ENCODE data around the gene CDYL2.

CDYL2 gene

GRCh38 chr16:80666378-80667250, 137.8 kb downstream of the CDYL2 start:
- DNase-seq: no peak

DNA sequence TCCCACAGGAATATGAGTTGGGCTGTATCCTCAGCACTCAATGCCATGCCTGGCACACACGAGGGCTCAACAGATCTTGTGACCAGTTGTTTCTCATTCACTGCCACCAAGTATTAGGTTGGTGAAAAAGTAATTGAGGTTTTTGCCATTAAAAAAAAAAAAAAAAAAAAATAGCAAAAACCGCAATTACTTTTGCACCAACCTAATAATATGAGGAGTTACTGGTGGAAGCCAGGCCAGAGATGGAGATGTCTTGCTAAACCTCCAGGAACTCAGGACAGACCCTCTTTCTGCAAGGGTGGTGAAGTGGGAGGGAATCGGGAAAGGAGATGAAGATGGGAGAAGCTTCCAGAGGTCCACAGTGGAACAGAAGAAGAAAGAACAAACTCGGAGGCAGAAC, 139.0 kb downstream of the CDYL2 start:
- DNase-seq: no peak

- DNase-seq: no peak
These were observed 139.6 kb downstream of the CDYL2 start for GRCh38 chr16:80664786-80665185.

- DNase-seq: no peak
These were observed 140.2 kb downstream of the CDYL2 start for GRCh38 chr16:80664226-80664625.

DNA sequence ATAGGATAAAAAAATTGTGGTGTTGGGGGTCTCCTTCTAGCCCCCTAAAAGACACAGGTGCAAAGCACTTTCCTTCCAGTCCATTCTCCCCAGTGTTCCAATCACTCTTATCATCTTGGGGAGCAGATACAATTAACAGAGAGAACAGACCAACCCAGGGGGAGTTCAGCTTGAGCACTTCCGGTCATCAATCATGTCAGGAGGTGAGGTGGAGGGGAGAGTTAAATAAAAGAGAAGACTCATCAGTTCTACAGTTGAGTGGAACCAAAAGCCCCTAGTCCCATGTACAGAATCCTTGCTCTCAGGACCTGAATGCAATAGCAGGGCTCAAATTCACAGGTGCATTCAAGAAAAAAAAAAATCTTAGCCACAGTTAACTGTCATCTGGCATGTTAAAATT, 141.3 kb downstream of the CDYL2 start:
- DNase-seq: no peak

DNA sequence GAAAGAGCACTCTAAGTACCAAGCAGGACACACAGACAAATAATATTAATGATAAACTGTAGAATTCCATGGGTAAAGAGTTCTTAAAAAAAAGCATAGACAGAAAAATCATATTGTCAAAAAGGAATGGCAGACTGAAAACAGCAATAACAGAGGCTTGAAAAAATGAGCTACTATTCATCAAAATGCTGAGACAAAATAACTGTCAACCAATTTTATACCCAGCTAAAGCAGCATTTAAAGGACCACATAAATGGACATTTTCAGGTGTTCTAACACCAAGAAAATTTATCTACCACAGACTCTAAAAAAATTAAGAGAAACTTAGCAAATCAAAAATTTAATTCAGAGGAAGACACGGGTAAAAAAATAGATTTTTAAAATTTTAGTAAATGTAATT, 144.5 kb downstream of the CDYL2 start:
- DNase-seq: no peak

DNA sequence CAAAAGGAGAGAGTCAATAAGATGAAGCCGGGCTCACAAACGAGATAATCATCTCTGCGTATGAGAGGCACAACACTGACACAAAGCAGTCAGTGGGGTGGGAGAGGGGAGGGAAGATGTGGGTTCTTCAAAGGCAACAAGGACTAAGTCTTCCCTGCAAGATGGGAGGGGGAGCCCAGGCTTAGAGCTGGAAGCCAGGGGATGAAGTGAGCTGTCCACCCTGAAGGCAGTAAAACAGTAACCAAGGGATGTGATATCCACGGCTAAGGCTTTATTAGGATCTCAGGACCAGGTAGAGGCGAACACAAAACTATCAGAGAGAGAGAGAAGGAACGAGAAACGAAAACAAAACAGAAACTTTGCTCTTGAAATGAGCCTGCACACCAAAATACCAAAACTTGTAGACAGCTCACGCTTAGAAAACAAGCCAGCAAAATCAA, 147.7 kb downstream of the CDYL2 start:
- DNase-seq: peak; percentile 46

GRCh38 chr16:80656161-80656560, 148.2 kb downstream of the CDYL2 start:
- no peak for DNase-seq

GRCh38 chr16:80655751-80656150, 148.6 kb downstream of the CDYL2 start:
- DNase-seq: no peak

GRCh38 chr16:80654094-80654862, 150.1 kb downstream of the CDYL2 start:
- DNase-seq: no peak

DNA sequence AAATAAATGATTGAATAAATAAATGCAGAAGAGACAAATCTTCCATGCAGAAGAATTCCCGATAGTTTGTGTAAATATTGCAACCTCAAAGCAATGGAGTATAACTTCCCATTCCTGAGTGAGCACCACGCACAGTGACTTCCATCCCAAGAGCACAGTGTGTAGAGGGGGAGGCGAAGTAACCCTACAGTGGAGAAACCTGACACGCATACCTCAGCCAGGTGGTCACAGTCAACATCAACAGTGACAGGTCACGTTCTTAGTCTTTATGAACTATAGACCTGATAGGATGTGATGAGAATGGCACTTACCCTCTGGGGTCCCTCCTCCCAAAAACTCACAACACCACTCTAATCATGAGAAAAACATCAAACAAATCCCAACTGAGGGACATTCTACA, 152.0 kb downstream of the CDYL2 start:
- DNase-seq: no peak

DNA sequence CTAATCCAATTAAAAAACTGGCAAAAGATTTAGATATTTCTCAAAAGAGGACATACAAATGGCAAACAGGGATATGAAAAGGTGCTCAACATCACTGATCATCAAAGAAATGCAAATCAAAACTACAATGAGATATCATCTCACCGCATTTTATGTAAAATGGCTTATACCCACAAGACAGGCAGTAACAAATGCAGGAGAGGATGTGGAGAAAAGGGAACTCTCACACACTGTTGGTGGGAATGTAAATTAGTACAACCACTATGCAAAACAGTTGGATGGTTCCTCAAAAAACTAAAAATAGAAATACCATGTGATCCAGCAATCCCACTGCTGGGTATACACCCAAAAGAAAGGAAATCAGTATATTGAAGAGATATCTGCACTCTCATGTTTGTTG, 154.1 kb downstream of the CDYL2 start:
- DNase-seq: peak; percentile 19

- no peak for DNase-seq
These were observed 164.1 kb downstream of the CDYL2 start for GRCh38 chr16:80640316-80640715.

DNA sequence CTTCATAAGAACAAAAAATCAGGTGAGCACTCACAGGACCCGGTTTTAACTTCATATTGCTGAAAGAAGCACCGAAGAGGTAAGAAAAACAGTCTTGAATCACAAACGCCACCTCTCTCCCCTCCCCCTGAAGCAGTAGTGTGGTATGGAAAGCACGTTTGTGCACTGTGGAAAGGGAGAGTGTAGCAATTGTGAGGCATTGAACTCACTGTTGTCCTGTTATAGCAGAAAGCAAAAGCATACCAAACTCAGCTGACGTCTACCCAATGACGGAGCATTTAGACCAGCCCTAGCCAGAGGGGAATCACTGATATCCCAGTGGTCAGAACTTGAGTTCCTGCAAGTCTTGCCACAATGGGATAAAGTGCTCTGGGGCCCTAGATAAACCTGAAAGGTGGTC, 164.8 kb downstream of the CDYL2 start:
- no peak for DNase-seq

DNA sequence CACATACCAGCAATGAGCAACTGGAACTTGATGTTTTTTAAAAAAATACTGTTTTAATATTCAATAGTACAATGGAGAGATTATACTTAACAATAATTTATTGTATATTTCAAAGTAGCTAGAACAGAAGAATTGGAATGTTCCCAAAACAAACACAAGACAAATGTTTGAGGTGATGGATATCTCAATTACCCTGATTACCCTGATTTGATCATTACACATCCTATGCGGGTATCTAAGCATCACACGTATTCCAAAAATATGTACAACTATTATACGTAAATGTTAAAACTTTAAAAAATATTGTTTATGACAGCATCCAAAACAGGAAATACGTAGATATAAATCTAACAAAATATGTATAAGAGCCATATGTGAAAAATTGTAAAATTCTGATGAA, 166.8 kb downstream of the CDYL2 start:
- no peak for DNase-seq

- no peak for DNase-seq
These were observed 172.8 kb downstream of the CDYL2 start for GRCh38 chr16:80631581-80631980.

GRCh38 chr16:80628254-80628653, 176.1 kb downstream of the CDYL2 start:
- no peak for DNase-seq

GRCh38 chr16:80627108-80627507, 177.3 kb downstream of the CDYL2 start:
- no peak for DNase-seq

GRCh38 chr16:80623376-80623775, 181.0 kb downstream of the CDYL2 start:
- no peak for DNase-seq

GRCh38 chr16:80622007-80622406, 182.4 kb downstream of the CDYL2 start:
- DNase-seq: no peak

- DNase-seq: no peak
These were observed 183.4 kb downstream of the CDYL2 start for GRCh38 chr16:80620736-80621605.

DNA sequence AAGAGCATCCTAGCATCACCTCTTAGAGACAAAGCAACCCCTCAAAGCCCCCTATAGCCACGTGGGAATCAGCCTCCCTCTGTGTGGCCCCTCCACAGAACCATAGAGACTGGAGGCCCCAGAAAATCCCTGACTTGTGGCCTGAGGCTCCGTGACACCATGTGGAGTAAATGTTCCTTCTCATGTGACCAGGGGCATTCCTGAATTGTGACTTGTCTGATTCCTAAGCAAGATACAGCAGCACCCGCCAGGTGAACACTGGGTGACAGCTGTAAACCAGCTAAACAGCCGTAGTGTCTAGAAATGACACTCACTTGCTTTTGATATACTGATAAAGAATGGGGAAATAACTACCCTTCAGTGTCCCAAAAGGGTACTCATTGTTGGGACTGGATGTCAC, 184.6 kb downstream of the CDYL2 start:
- DNase-seq: no peak

Measured in CD4-positive, alpha-beta T cell treated with Interleukin-10 for 1 hour (primary cell).